GM21528 (cell line): Measurements from ENCODE around the gene ZNF354B.
"Not testable (repeated sequence)": the region's sequence is repeated elsewhere in the genome, so short reads cannot be mapped to it uniquely, and the experiment has no call there.

Source experiments
- ATAC-seq: cut with Tn5 transposase; IDR thresholded peaks from one replicate; pipeline ENCODE4 v1.9.1; 2021; ENCODE audit warnings: mild to moderate bottlenecking, moderate library complexity; ENCODE audit not compliant: unreplicated experiment, low FRiP score

The ZNF354B gene

DNA sequence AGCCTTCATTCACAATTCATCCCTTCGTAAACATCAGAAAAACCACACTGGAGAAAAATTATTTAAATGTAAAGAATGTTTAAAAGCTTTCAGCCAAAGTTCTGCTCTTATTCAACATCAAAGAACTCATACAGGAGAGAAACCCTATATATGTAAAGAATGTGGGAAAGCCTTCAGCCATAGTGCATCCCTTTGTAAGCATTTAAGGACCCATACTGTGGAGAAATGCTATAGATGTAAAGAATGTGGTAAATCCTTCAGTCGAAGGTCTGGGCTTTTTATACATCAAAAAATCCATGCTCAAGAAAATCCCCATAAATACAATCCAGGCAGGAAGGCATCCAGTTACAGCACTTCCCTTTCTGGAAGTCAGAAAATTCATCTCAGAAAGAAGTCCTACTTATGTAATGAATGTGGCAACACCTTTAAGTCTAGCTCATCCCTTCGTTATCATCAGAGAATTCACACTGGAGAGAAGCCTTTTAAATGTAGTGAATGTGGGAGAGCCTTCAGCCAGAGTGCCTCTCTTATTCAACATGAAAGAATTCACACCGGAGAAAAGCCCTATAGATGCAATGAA, 23.5 kb downstream of the ZNF354B start:
- ATAC-seq: not testable (repeated sequence)

- no peak for ATAC-seq
These were observed 24.2 kb downstream of the ZNF354B start for GRCh38 chr5:178883815-178884430.

- ATAC-seq: no peak
These were observed 36.1 kb downstream of the ZNF354B start, which contains the start of gene ZFP2 for GRCh38 chr5:178895615-178896571. TSS of gene ZFP2 (plus strand) at chr5:178895913. CDS start at chr5:178931314, 35,401 bp downstream.

DNA sequence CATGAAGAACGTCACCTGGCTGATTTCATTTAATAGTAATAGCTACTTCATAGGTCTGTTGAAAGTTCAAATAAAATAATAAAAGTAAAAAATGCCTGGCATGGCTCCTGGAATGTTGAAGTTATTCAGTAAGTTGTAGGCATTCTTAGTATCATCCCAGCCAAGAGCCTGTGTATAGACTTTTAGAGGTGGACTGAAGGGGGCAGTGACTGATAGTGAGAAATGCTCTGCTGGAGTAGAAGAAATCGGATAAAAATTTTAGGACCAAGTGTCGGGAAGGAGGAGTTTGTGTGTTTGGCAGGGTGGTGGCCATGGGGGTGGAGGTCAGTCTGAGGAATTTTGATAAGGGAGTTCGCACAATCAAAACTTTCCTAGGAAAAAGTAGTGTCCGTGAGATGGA, 39.5 kb downstream of the ZNF354B start:
- ATAC-seq: no peak

DNA sequence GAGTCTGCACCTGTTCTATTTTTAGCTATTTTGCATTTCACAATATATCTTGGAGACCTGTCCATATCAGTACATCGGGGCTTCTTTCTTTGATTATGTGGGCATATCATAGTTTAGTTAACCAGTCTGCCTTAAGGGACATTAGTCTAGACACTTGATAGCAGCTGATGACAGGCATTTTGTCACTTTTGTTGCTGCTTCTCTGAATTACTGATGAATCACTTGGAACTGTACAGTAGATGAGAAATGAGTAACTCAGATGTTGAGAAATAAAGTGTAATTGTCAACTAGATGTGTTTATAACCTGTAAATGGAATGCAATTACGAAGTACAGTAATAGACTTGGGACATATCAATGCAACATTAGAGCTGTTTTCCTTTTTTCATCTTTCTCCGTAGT, 43.1 kb downstream of the ZNF354B start:
- no peak for ATAC-seq

DNA sequence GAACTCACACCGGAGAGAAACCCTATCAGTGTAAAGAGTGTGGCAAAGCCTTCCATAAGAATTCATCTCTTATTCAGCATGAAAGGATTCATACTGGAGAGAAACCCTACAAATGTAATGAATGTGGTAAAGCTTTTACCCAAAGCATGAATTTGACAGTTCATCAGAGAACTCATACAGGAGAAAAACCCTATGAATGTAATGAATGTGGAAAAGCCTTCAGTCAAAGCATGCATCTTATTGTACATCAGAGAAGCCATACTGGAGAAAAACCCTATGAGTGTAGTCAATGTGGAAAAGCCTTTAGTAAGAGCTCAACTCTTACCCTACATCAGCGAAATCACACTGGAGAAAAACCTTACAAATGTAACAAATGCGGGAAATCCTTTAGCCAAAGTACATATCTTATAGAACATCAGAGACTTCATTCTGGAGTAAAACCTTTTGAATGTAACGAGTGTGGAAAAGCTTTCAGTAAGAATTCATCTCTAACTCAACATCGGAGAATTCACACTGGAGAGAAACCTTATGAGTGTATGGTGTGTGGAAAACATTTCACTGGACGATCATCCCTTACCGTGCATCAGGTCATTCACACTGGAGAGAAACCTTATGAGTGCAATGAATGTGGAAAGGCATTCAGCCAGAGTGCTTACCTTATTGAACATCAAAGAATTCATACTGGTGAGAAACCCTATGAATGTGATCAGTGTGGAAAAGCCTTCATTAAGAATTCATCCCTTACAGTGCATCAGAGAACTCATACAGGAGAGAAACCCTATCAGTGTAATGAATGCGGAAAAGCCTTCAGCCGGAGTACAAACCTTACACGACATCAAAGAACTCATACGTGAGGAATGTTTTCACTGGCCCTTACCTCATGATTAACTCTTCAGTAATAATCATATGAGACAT, 72.3 kb downstream of the ZNF354B start:
- ATAC-seq: no peak
